ENCODE data around the gene SWT1. TPM values are rescaled to one million over a fixed set of nuclear protein-coding genes. Genes with fewer than 3 reads are reported as not detected.
A peak's percentile ranks its signal among the peaks of the same experiment; 100 is the strongest.
"Not testable (repeated sequence)": the region's sequence is repeated elsewhere in the genome, so short reads cannot be mapped to it uniquely, and the experiment has no call there.

Gene SWT1
- total RNA-seq, 2 experiments from 2014 or later: 1.8 to 2.5 TPM

DNA sequence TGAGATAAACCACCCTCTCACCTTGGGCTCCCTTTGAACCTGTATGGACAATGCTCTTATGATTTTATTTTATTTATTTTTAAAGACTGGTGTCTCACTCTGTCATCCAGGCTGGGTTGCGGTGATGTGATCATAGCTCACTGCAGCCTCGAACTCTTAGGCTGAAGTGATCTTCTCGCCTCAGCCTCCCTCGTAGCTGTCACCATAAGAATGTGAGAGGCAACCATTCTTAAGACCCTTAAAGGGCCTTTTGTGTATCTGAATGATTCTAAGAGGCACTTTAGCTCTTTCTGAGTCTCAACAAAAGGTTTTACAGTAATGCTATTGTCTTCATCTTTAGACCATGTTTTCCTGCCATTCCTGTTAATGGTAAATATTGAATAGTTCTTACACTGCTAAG is 93.1 kb downstream of the SWT1 start:
- Mint-ChIP-seq H3K36me3 (ENCODE audit: low read depth) (no peaks in the 10 kb centered on the region), H3K4me3 (no peak overlapping the region), H3K9me3 (peaks cover 1% of the 10 kb centered on the region), H3K27me3 (no peaks in the 10 kb centered on the region), H3K4me1 (ENCODE audit: low read depth) (peaks cover 8% of the 10 kb centered on the region), H3K27ac (no peak overlapping the region)
- DNase-seq: no peak
- intact Hi-C loops (cut with micrococcal nuclease): no loop called here
- CTCF ChIA-PET: interaction anchor here (1.5 to 2.0 kb wide), 2 partner anchors 11 to 30 kb away, joined by 4 to 5 read pairs; no protein-coding TSS in a partner anchor
- TF ChIP-seq, protein P1, sequence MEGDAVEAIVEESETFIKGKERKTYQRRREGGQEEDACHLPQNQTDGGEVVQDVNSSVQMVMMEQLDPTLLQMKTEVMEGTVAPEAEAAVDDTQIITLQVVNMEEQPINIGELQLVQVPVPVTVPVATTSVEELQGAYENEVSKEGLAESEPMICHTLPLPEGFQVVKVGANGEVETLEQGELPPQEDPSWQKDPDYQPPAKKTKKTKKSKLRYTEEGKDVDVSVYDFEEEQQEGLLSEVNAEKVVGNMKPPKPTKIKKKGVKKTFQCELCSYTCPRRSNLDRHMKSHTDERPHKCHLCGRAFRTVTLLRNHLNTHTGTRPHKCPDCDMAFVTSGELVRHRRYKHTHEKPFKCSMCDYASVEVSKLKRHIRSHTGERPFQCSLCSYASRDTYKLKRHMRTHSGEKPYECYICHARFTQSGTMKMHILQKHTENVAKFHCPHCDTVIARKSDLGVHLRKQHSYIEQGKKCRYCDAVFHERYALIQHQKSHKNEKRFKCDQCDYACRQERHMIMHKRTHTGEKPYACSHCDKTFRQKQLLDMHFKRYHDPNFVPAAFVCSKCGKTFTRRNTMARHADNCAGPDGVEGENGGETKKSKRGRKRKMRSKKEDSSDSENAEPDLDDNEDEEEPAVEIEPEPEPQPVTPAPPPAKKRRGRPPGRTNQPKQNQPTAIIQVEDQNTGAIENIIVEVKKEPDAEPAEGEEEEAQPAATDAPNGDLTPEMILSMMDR (IDR thresholded peaks at IDR 0.05): no peak
- ATAC-seq: no peak
- POLR2A ChIA-PET: no interaction called here

DNA sequence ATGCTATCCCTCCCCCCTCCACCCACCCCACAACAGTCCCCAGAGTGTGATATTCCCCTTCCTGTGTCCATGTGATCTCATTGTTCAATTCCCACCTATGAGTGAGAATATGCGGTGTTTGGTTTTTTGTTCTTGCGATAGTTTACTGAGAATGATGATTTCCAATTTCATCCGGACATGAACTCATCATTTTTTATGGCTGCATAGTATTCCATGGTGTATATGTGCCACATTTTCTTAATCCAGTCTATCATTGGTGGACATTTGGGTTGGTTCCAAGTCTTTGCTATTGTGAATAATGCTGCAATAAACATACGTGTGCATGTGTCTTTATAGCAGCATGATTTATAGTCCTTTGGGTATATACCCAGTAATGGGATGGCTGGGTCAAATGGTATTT is 95.0 kb downstream of the SWT1 start:
- H3K36me3 Mint-ChIP-seq (ENCODE audit: low read depth); H3K4me3 Mint-ChIP-seq; H3K9me3 Mint-ChIP-seq; H3K4me1 Mint-ChIP-seq (ENCODE audit: low read depth); POLR2A ChIA-PET; H3K27me3 Mint-ChIP-seq; intact Hi-C loops (cut with micrococcal nuclease); H3K27ac Mint-ChIP-seq; DNase-seq; ATAC-seq: not testable (repeated sequence)
- CTCF ChIA-PET: interaction anchor here (2.0 kb wide), 1 partner anchor 13 kb away, joined by 5 read pairs; no protein-coding TSS in a partner anchor

DNA sequence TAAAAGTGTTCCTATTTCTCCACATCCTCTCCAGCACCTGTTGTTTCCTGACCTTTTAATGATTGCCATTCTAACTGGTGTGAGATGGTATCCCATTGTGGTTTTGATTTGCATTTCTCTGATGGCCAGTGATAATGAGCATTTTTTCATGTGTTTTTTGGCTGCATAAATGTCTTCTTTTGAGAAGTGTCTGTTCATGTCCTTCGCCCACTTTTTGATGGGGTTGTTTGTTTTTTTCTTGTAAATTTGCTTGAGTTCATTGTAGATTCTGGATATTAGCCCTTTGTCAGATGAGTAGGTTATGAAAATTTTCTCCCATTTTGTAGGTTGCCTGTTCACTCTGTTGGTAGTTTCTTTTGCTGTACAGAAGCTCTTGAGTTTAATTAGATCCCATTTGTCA is 95.4 kb downstream of the SWT1 start:
- DNase-seq; H3K4me3 Mint-ChIP-seq; H3K9me3 Mint-ChIP-seq; ATAC-seq; POLR2A ChIA-PET; CTCF ChIA-PET; H3K27me3 Mint-ChIP-seq; H3K27ac Mint-ChIP-seq; H3K36me3 Mint-ChIP-seq (ENCODE audit: low read depth); H3K4me1 Mint-ChIP-seq (ENCODE audit: low read depth); intact Hi-C loops (cut with micrococcal nuclease): not testable (repeated sequence)

DNA sequence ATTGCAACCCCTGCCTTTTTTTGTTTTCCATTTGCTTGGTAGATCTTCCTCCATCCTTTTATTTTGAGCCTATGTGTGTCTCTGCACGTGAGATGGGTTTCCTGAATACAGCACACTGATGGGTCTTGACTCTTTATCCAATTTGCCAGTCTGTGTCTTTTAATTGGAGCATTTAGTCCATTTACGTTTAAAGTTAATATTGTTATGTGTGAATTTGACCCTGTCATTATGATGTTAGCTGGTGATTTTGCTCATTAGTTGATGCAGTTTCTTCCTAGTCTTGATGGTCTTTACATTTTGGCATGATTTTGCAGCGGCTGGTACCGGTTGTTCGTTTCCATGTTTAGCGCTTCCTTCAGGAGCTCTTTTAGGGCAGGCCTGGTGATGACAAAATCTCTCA is 98.6 kb downstream of the SWT1 start:
- POLR2A ChIA-PET; H3K36me3 Mint-ChIP-seq (ENCODE audit: low read depth); H3K9me3 Mint-ChIP-seq; DNase-seq; H3K27me3 Mint-ChIP-seq; intact Hi-C loops (cut with micrococcal nuclease); H3K4me1 Mint-ChIP-seq (ENCODE audit: low read depth); CTCF ChIA-PET; ATAC-seq; H3K4me3 Mint-ChIP-seq; H3K27ac Mint-ChIP-seq: not testable (repeated sequence)

DNA sequence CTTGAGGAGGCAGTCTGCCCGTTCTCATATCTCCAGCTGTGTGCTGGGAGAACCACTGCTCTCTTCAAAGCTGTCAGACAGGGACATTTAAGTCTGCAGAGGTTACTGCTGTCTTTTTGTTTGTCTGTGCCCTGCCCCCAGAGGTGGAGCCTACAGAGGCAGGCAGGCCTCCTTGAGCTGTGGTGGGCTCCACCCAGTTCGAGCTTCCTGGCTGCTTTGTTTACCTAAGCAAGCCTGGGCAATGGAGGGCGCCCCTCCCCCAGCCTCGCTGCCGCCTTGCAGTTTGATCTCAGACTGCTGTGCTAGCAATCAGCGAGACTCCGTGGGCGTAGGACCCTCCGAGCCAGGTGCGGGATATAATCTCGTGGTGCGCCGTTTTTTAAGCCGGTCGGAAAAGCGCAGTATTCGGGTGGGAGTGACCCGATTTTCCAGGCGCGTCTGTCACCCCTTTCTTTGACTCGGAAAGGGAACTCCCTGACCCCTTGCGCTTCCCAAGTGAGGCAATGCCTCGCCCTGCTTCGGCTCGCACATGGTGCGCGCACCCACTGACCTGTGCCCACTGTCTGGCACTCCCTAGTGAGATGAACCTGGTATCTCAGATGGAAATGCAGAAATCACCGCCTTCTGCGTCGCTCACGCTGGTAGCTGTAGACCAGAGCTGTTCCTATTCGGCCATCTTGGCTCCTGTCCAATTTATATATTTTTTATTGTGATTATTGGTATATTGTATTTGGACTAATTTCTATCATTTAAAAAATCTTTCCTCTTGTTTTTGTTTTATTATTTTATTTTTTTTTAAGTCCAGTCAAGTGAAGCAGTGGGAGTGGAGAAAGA is 100.4 kb downstream of the SWT1 start:
- Mint-ChIP-seq H3K4me3 (peak overlapping the region; percentile 42), H3K27ac (peak overlapping the region; percentile 42)
- CTCF ChIA-PET; H3K4me1 Mint-ChIP-seq (ENCODE audit: low read depth); H3K27me3 Mint-ChIP-seq; H3K9me3 Mint-ChIP-seq; DNase-seq; H3K36me3 Mint-ChIP-seq (ENCODE audit: low read depth); ATAC-seq; POLR2A ChIA-PET; intact Hi-C loops (cut with micrococcal nuclease): not testable (repeated sequence)

DNA sequence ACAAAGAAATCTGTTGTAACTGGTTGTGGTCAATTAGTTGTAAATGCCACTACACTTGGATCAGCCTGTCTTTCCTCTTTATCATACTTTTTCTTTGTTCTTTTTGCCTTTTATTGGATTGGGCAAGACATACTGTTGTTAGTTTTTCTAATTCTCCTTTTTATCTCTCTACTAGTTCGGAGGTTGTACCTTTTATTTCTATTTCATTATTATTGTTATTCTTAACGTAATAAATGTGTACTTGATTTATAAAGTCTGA is 100.9 kb downstream of the SWT1 start:
- Mint-ChIP-seq H3K9me3 (peaks cover 3% of the 10 kb centered on the region), H3K27ac (no peak overlapping the region), H3K4me1 (ENCODE audit: low read depth) (peaks cover 5% of the 10 kb centered on the region), H3K27me3 (no peaks in the 10 kb centered on the region), H3K36me3 (ENCODE audit: low read depth) (peaks cover 3% of the 10 kb centered on the region), H3K4me3 (no peak overlapping the region)
- intact Hi-C loops (cut with micrococcal nuclease): no loop called here
- DNase-seq (no peak), ATAC-seq (no peak)
- ChIA-PET CTCF (no interaction called here), POLR2A (no interaction called here)
- TF ChIP-seq, protein P1 (IDR thresholded peaks at IDR 0.05): no peak

DNA sequence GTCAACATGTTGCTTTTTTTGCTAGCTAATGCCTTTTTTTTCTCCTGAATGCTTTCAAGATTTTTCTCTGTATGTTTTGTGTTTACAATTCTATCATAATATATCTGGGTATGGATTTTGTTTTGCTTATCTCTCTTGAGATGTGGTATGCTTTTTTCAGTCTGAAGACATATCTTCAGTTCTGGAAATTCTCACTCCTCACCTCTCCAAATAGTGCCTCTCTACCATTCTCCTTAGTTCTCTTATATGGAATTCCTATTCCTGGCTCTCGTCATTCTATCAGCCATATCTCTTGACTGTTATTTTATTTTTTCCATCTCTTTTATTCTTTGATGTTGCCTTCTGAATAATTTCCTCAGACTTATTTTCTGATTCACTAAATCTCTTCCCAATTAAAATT is 101.7 kb downstream of the SWT1 start:
- no peak overlapping the region for H3K27ac Mint-ChIP-seq
- no peaks in the 10 kb centered on the region for H3K27me3 Mint-ChIP-seq
- intact Hi-C loops (cut with micrococcal nuclease): no loop called here
- H3K4me3 Mint-ChIP-seq: no peak overlapping the region
- ChIA-PET CTCF (no interaction called here), POLR2A (no interaction called here)
- TF ChIP-seq, protein P1 (IDR thresholded peaks at IDR 0.05): no peak
- peaks cover 3% of the 10 kb centered on the region for H3K9me3 Mint-ChIP-seq
- no peak for DNase-seq
- peaks cover 3% of the 10 kb centered on the region for H3K36me3 Mint-ChIP-seq (ENCODE audit: low read depth)
- ATAC-seq: no peak
- peaks cover 5% of the 10 kb centered on the region for H3K4me1 Mint-ChIP-seq (ENCODE audit: low read depth)
